IMR-90 (cell line): ENCODE data around the gene ZNF358. TPM values are rescaled to one million over a fixed set of nuclear protein-coding genes. Genes with fewer than 3 reads are reported as not detected.

Experiments
- ATAC-seq: fragments of 200-7000 bp; cut with Tn5 transposase; 2 replicates; pipeline ENCODE4 v1.9.1; 2020; ENCODE audit warnings: low read depth, mild to moderate bottlenecking, moderate library complexity
- BruUV-seq: library from RNA; stranded (reverse); fragments of 400-500 nt; replicated peaks from 2 replicates; lab custom pipeline; 2021; lab: Mats Ljungman, UMichigan
- CTCF ChIA-PET: fragments of 300-600 bp; formaldehyde crosslinking; extraction: SDS; loops from one replicate; lab custom pipeline; 2021; ENCODE audit warnings: antibody characterized with exemption; lab: Yijun Ruan, JAX
- POLR2A ChIA-PET: fragments of 300-600 bp; sonication (Branson Sonifier 250); formaldehyde crosslinking; loops from one replicate; lab custom pipeline; 2022; ENCODE audit warnings: antibody characterized with exemption; ENCODE audit not compliant: unreplicated experiment; lab: Charles Lee
- DNase-seq: peaks from one replicate; pipeline ENCODE4 v3.0.0; 2013
- H2AFZ ChIP-seq: replicated peaks from 2 replicates; pipeline ENCODE3; 2013; ENCODE audit warnings: low read length, mild to moderate bottlenecking; ENCODE audit not compliant: poor library complexity
- H2AK5ac ChIP-seq: 2 replicates; pipeline ENCODE4 v1.6.1; 2013; ENCODE audit warnings: low read depth, low read length, inconsistent platforms
- H2AK9ac ChIP-seq: replicated peaks from 2 replicates; pipeline ENCODE3; 2013; ENCODE audit warnings: mild to moderate bottlenecking, low read depth, low read length, moderate library complexity; ENCODE audit not compliant: poor library complexity
- H2BK120ac ChIP-seq: 2 replicates; pipeline ENCODE4 v1.6.1; 2013; ENCODE audit warnings: low read depth, low read length, inconsistent platforms
- H2BK15ac ChIP-seq: 3 replicates; pipeline ENCODE4 v1.6.1; 2013; ENCODE audit warnings: low read depth, low read length, inconsistent platforms
- H2BK20ac ChIP-seq: 2 replicates; pipeline ENCODE4 v1.6.1; 2013; ENCODE audit warnings: low read depth, mild to moderate bottlenecking, inconsistent platforms, low read length, moderate library complexity
- H2BK5ac ChIP-seq: 2 replicates; pipeline ENCODE4 v1.6.1; 2013; ENCODE audit warnings: mild to moderate bottlenecking, low read depth, low read length, inconsistent platforms; ENCODE audit not compliant: poor library complexity, severe bottlenecking
- H3K14ac ChIP-seq: replicated peaks from 2 replicates; pipeline ENCODE4 v1.6.1; 2013; ENCODE audit warnings: low read depth, low read length, inconsistent platforms
- H3K18ac ChIP-seq: 2 replicates; pipeline ENCODE4 v1.6.1; 2013; ENCODE audit warnings: low read depth, low read length, control low read depth
- H3K23ac ChIP-seq: 2 replicates; pipeline ENCODE4 v1.6.1; 2013; ENCODE audit warnings: low read depth, low read length, inconsistent platforms
- H3K27ac ChIP-seq: 2 replicates; pipeline ENCODE4 v1.5.1; 2013; ENCODE audit warnings: mild to moderate bottlenecking, control low read depth, low read length; ENCODE audit not compliant: insufficient read depth
- H3K27me3 ChIP-seq: 2 replicates; pipeline ENCODE4 v1.6.1; 2013; ENCODE audit warnings: low read length; ENCODE audit not compliant: control insufficient read depth, insufficient read depth
- H3K36me3 ChIP-seq: 2 replicates; pipeline ENCODE4 v1.6.1; 2013; ENCODE audit warnings: low read length, mixed read lengths; ENCODE audit not compliant: control insufficient read depth, insufficient read depth
- H3K4ac ChIP-seq: 2 replicates; pipeline ENCODE4 v1.6.1; 2013; ENCODE audit warnings: low read depth, low read length, inconsistent platforms
- H3K4me1 ChIP-seq: 2 replicates; pipeline ENCODE4 v1.6.1; 2013; ENCODE audit warnings: low read length, mixed read lengths; ENCODE audit not compliant: control insufficient read depth, insufficient read depth
- H3K4me2 ChIP-seq: 2 replicates; pipeline ENCODE4 v1.6.1; 2013; ENCODE audit warnings: low read depth, mild to moderate bottlenecking, control low read depth, low read length, moderate library complexity
- H3K4me3 ChIP-seq: 2 replicates; pipeline ENCODE4 v1.5.1; 2013; ENCODE audit warnings: low read depth, mild to moderate bottlenecking, control low read depth, low read length, moderate library complexity; ENCODE audit not compliant: insufficient read depth
- H3K56ac ChIP-seq: 2 replicates; pipeline ENCODE4 v1.6.1; 2013; ENCODE audit warnings: low read length, inconsistent platforms; ENCODE audit not compliant: insufficient read depth; ENCODE audit errors: extremely low read depth
- H3K79me1 ChIP-seq, 2 experiments: 2 replicates each; pipeline ENCODE4 v1.6.1; 2013; ENCODE audit warnings: low read length in 2 of 2, inconsistent platforms in 1 of 2, low read depth in 1 of 2
- H3K9ac ChIP-seq: 2 replicates; pipeline ENCODE4 v1.6.1; 2013; ENCODE audit warnings: low read depth, low read length, control low read depth
- H3K9me1 ChIP-seq: 2 replicates; pipeline ENCODE4 v1.6.1; 2013; ENCODE audit warnings: low read length, inconsistent platforms; ENCODE audit not compliant: insufficient read depth
- H3K9me3 ChIP-seq: 2 replicates; pipeline ENCODE4 v1.6.1; 2013; ENCODE audit warnings: low read length; ENCODE audit not compliant: control insufficient read depth, insufficient read depth
- H4K20me1 ChIP-seq: 2 replicates; pipeline ENCODE4 v1.6.1; 2013; ENCODE audit warnings: low read length, inconsistent platforms; ENCODE audit not compliant: insufficient read depth
- H4K5ac ChIP-seq: 2 replicates; pipeline ENCODE4 v1.6.1; 2013; ENCODE audit warnings: mild to moderate bottlenecking, low read depth, low read length, control low read depth
- H4K8ac ChIP-seq, 2 experiments: 2 replicates each; pipeline ENCODE4 v1.6.1; 2013; ENCODE audit warnings: low read depth in 2 of 2, low read length in 2 of 2, control low read depth in 1 of 2, inconsistent platforms in 1 of 2
- H4K91ac ChIP-seq: 2 replicates; pipeline ENCODE4 v1.6.1; 2013; ENCODE audit warnings: low read depth, low read length, inconsistent platforms; ENCODE audit not compliant: insufficient read depth
- CEBPB ChIP-seq: IDR thresholded peaks from 2 replicates; pipeline ENCODE4 v1.6.1; 2012; ENCODE audit warnings: low read depth, low read length, improper control_type of control experiment
- CHD1 ChIP-seq: IDR thresholded peaks from 2 replicates; pipeline ENCODE4 v1.6.1; 2012; ENCODE audit warnings: low read depth, low read length, improper control_type of control experiment
- ELK1 ChIP-seq: fragments of 150-350 bp; IDR thresholded peaks from 2 replicates; pipeline ENCODE4 v1.6.1; 2016; ENCODE audit warnings: low read depth, mild to moderate bottlenecking, low read length, moderate library complexity, borderline replicate concordance
- MXI1 ChIP-seq: IDR thresholded peaks from 2 replicates; pipeline ENCODE4 v1.6.1; 2012; ENCODE audit warnings: low read depth, mild to moderate bottlenecking, low read length, moderate library complexity, borderline replicate concordance
- NFE2L2 ChIP-seq: fragments of 150-350 bp; IDR thresholded peaks from 2 replicates; pipeline ENCODE4 v1.6.1; 2016; ENCODE audit warnings: low read depth, mild to moderate bottlenecking, low read length
- SMC3 ChIP-seq: fragments of 150-350 bp; IDR thresholded peaks from 2 replicates; pipeline ENCODE4 v1.6.1; 2016; ENCODE audit warnings: low read depth, mild to moderate bottlenecking, antibody characterized with exemption, low read length, moderate library complexity
- WGBS, 2 experiments: methylation state at CpG; one replicate each; pipeline versions ENCODE4 v1.1.5 to v1.1.7; 2013; ENCODE audit warnings: missing lambda C conversion rate in 2 of 2; ENCODE audit not compliant: insufficient read length in 1 of 2; ENCODE audit errors: extremely low coverage in 2 of 2; 5-methylcytosine and 5-hydroxymethylcytosine counted together
- dilution Hi-C: fragments of 300-500 bp; cut with HindIII; formaldehyde crosslinking; loops from one replicate; pipeline ENCODE4 v1.14.3; 2018; ENCODE audit warnings: low sequenced_read_pairs; ENCODE audit not compliant: unreplicated experiment
- in situ Hi-C: fragments of 300-500 bp; cut with MboI; formaldehyde crosslinking; loops from 3 replicates; pipeline ENCODE4 v1.14.3; 2019; ENCODE audit warnings: low sequenced_read_pairs, inconsistent platforms, mixed read lengths
- intact Hi-C: fragments of 100-400 bp; cut with micrococcal nuclease; formaldehyde crosslinking; loops from 2 replicates; pipeline ENCODE4 v1.10.0; 2022
- polyA plus RNA-seq, 3 experiments: library from polyadenylated mRNA; depleted of rRNA; stranded (reverse); fragments of >200 nt; gene quantifications; 2 replicates each; pipeline ENCODE4 v1.2.3, GENCODE V29; 2012; ENCODE audit warnings: low replicate concordance in 1 of 3
- total RNA-seq: library from RNA; depleted of rRNA; stranded (reverse); fragments of >200 nt; gene quantifications from 2 replicates; pipeline ENCODE4 v1.2.3, GENCODE V29; 2012

ZNF358 gene
- total and polyA plus RNA-seq, 2 of the 4 experiments (the other 2 are of a cell fraction), result 5.4 to 30.7 TPM

DNA sequence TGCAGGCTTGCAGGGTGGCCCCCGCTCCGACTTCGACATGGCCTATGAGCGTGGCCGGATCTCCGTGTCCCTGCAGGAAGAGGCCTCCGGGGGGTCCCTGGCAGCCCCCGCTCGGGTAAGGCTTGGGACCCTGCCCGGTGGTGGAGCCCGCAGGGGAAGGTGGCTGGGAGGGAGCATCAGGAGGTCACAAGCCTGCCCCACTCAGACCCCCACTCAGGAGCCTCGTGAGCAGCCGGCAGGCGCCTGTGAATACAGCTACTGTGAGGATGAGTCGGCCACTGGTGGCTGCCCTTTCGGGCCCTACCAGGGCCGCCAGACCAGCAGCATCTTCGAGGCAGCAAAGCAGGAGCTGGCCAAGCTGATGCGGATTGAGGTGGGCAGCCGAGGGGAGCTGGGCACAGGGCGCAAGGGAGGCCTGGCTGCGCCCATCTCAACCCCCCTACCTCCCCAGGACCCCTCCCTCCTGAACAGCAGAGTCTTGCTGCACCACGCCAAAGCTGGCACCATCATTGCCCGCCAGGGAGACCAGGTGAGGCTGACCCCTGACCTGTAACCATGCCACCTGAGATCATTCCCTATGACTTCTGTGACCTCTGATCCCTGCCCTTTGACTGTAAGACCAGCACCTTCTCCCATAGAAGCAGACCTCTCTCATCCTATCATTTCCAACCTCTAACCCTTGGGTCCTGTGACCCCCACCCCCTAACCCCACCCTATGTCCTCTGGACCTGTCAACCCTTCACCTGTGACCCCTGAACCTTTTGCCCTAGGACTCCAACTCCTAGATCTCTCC is 26.8 kb downstream of the ZNF358 start:
- Histone ChIP-seq H3K4me1 (no peaks in the 10 kb centered on the region), H2AK9ac (no peak overlapping the region), H3K4me2 (no peak overlapping the region), H3K23ac (no peak overlapping the region), H3K27ac (no peak overlapping the region), H3K14ac (no peak overlapping the region), H3K9me1 (no peaks in the 10 kb centered on the region), H3K4ac (no peak overlapping the region), H3K9me3 (no peaks in the 10 kb centered on the region), H2AFZ (no peak overlapping the region), H3K9ac (no peak overlapping the region), H4K20me1 (no peaks in the 10 kb centered on the region), H4K91ac (no peak overlapping the region), H3K4me3 (no peak overlapping the region), H2BK120ac (no peak overlapping the region), H2BK15ac (no peak overlapping the region), H2BK5ac (no peak overlapping the region), H4K8ac (no peak overlapping the region), H3K27me3 (no peaks in the 10 kb centered on the region), H3K79me1 (0 out of 4 replicates have a peak, but pooled peaks cover 0 to 3% of the 10 kb centered on the region in 2 experiments), H3K18ac (no peak overlapping the region), H4K5ac (no peak overlapping the region), H2BK20ac (no peak overlapping the region), H3K56ac (no peak overlapping the region), H2AK5ac (no peak overlapping the region), H3K36me3 (peaks cover 38% of the 10 kb centered on the region)
- TF ChIP-seq ELK1, result no peak
- no peak for TF ChIP-seq SMC3
- TF ChIP-seq NFE2L2, result no peak
- TF ChIP-seq MXI1, result no peak
- TF ChIP-seq CEBPB, result no peak
- TF ChIP-seq CHD1, result no peak
- DNase-seq (no peak), ATAC-seq (no peak)
- ChIA-PET CTCF (no interaction called here), POLR2A (no interaction called here)
- in situ Hi-C loops (no loop called here), intact Hi-C loops (no loop called here), dilution Hi-C loops (no loop called here)
- 100% methylated on average over 5 of the region's 24 CpGs; no CpG with 5 or more reads in 1 of the 2 experiments for WGBS, 2 experiments
- no TSS peak for BruUV-seq
